Measurements from ENCODE around the gene MAP3K1. TPM values are rescaled to one million over a fixed set of nuclear protein-coding genes. Genes with fewer than 3 reads are reported as not detected.

The MAP3K1 gene
- total RNA-seq, 1 experiment from 2014 or later = 5.7 TPM

- Histone ChIP-seq H3F3A (ENCODE audit: low read length, unreplicated experiment) (no peaks in the 10 kb centered on the region), H3K27me3 (ENCODE audit: low read length) (no peaks in the 10 kb centered on the region), H3K4me3 (ENCODE audit: low read length) (no peak overlapping the region), H3K4me1 (ENCODE audit: insufficient read depth, low read length) (peaks cover 8% of the 10 kb centered on the region; the same call in 1 of the 2 replicates), H2AFZ (ENCODE audit: low read length) (no peak overlapping the region), H3K36me3 (ENCODE audit: low read depth, low read length) (no peaks in the 10 kb centered on the region), H4K20me1 (ENCODE audit: low read length) (no peaks in the 10 kb centered on the region), H3K9ac (ENCODE audit: low read length) (no peak overlapping the region), H3K9me3 (ENCODE audit: low read length) (no peaks in the 10 kb centered on the region), H3K79me2 (ENCODE audit: low read length) (peaks cover 74% of the 10 kb centered on the region), H3K4me2 (ENCODE audit: low read length) (no peak overlapping the region), H3K9me2 (replicated peaks; ENCODE audit: low read length) (no peaks in the 10 kb centered on the region), H3K27ac (ENCODE audit: low read length) (no peak overlapping the region)
- TF ChIP-seq EZH2 (IDR thresholded peaks at IDR 0.05; ENCODE audit: low read length, unreplicated experiment) = no peak
- TF ChIP-seq CTCF (conservative IDR thresholded peaks at IDR 0.05; ENCODE audit: low read depth, low read length) = no peak
- no TSS peak for BruUV-seq (replicated peaks)
- intact Hi-C loops (cut with micrococcal nuclease) = no loop called here
- ATAC-seq (no peak), DNase-seq (no peak)
- CTCF ChIA-PET = no interaction called here
- POLR2A ChIA-PET (ENCODE audit: unreplicated experiment) = no interaction called here
Measured at GRCh38 chr5:56852228-56853000, 37.1 kb downstream of the MAP3K1 start.

DNA sequence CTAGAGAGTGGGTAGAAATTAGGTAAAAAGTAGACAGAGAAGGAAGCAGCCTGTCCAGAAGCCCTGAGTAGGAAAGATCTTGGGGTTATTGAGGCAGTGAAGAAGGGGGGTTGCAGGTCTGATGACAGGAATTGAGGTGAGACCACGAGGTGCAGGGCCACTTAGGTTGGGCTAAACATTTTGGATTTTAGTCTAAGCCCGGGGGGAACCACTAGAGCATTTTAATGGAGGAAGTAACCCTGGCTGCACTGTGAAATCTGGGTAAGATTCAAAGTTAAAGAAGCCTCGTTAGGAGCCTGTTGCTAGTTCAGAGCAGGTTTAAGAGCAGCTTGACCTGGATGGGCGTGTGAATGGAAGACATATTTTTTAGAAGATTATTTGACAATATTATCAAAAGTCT lies 38.3 kb downstream of the MAP3K1 start:
- ChIA-PET POLR2A (ENCODE audit: unreplicated experiment) (no interaction called here), CTCF (no interaction called here)
- no peak for ATAC-seq
- Histone ChIP-seq H3K4me2 (ENCODE audit: low read length) (no peak overlapping the region), H3K27ac (ENCODE audit: low read length) (no peak overlapping the region), H3K9ac (ENCODE audit: low read length) (no peak overlapping the region), H4K20me1 (ENCODE audit: low read length) (no peaks in the 10 kb centered on the region), H3F3A (ENCODE audit: low read length, unreplicated experiment) (no peaks in the 10 kb centered on the region), H3K4me1 (ENCODE audit: insufficient read depth, low read length) (peaks cover 8% of the 10 kb centered on the region; the same call in 1 of the 2 replicates), H3K27me3 (ENCODE audit: low read length) (no peaks in the 10 kb centered on the region), H3K9me2 (replicated peaks; ENCODE audit: low read length) (no peaks in the 10 kb centered on the region), H3K79me2 (ENCODE audit: low read length) (peaks cover 62% of the 10 kb centered on the region), H2AFZ (ENCODE audit: low read length) (no peak overlapping the region), H3K36me3 (ENCODE audit: low read depth, low read length) (no peaks in the 10 kb centered on the region), H3K4me3 (ENCODE audit: low read length) (no peak overlapping the region), H3K9me3 (ENCODE audit: low read length) (no peaks in the 10 kb centered on the region)
- no peak for TF ChIP-seq EZH2phosphoT487 (IDR thresholded peaks at IDR 0.05; ENCODE audit: borderline replicate concordance, low read length)
- no peak for TF ChIP-seq CTCF (conservative IDR thresholded peaks at IDR 0.05; ENCODE audit: low read depth, low read length)
- TF ChIP-seq EZH2 (IDR thresholded peaks at IDR 0.05; ENCODE audit: low read length, unreplicated experiment) = no peak
- BruUV-seq (replicated peaks) = no TSS peak
- DNase-seq = no peak
- intact Hi-C loops (cut with micrococcal nuclease) = no loop called here

DNA sequence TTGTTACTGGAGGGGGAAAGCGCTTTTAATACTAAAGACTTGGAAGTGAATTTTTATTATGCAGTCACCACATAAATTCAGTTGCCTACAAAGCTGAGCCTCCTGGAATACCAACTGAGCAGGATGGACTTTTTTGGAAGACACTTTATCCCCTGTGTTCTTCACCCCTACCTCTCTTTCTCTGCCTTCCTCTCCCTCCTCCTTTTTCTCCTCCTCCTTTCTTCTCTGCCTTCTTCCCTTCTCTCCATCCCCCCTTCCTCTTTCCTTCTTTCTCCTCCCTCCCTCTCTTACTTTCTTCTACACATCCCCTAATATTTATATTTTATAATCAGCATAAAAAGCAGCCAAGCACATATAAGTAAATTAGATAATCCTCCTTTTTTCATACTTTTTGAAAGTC lies 39.6 kb downstream of the MAP3K1 start:
- TF ChIP-seq CTCF (conservative IDR thresholded peaks at IDR 0.05; ENCODE audit: low read depth, low read length) (no peak), EZH2phosphoT487 (IDR thresholded peaks at IDR 0.05; ENCODE audit: borderline replicate concordance, low read length) (no peak), EZH2 (IDR thresholded peaks at IDR 0.05; ENCODE audit: low read length, unreplicated experiment) (no peak)
- ChIA-PET CTCF (interaction anchor here (0.7 kb wide), 1 partner anchor 17 kb away, joined by 3 read pairs; no protein-coding TSS in a partner anchor), POLR2A (ENCODE audit: unreplicated experiment) (no interaction called here)
- no TSS peak for BruUV-seq (replicated peaks)
- Histone ChIP-seq H3F3A (ENCODE audit: low read length, unreplicated experiment) (no peaks in the 10 kb centered on the region), H3K4me1 (ENCODE audit: insufficient read depth, low read length) (peaks cover 8% of the 10 kb centered on the region; the same call in 1 of the 2 replicates), H3K27ac (ENCODE audit: low read length) (no peak overlapping the region), H3K4me2 (ENCODE audit: low read length) (no peak overlapping the region), H3K9ac (ENCODE audit: low read length) (no peak overlapping the region), H3K27me3 (ENCODE audit: low read length) (no peaks in the 10 kb centered on the region), H3K9me3 (ENCODE audit: low read length) (no peaks in the 10 kb centered on the region), H3K4me3 (ENCODE audit: low read length) (no peak overlapping the region), H2AFZ (ENCODE audit: low read length) (no peak overlapping the region), H3K9me2 (replicated peaks; ENCODE audit: low read length) (no peaks in the 10 kb centered on the region), H3K79me2 (ENCODE audit: low read length) (peaks cover 50% of the 10 kb centered on the region), H4K20me1 (ENCODE audit: low read length) (no peaks in the 10 kb centered on the region), H3K36me3 (ENCODE audit: low read depth, low read length) (no peaks in the 10 kb centered on the region)
- DNase-seq (no peak), ATAC-seq (no peak)
- intact Hi-C loops (cut with micrococcal nuclease) = no loop called here
